ENCODE measurements around the gene CDK12. TPM values are rescaled to one million over a fixed set of nuclear protein-coding genes. Genes with fewer than 3 reads are reported as not detected.

The CDK12 gene
- total and polyA plus RNA-seq, 4 donors = 7.5 to 30.3 (median 15.0) TPM

- H3K4me3 ChIP-seq (ENCODE audit: low read depth in 1 of 3, low read length in 3 of 3) = no peak overlapping the region
- DNase-seq (ENCODE audit: low spot score) = no peak
- 98% methylated on average over 6 of the region's 6 CpGs for WGBS
- H3K9ac ChIP-seq (ENCODE audit: low read depth in 1 of 2, low read length in 2 of 2) = no peak overlapping the region
- H3K27me3 ChIP-seq (ENCODE audit: control insufficient read depth in 4 of 4, insufficient read depth in 4 of 4, low read length in 3 of 4) = no peaks in the 10 kb centered on the region
- no peaks in the 10 kb centered on the region for H3K9me3 ChIP-seq (ENCODE audit: control insufficient read depth in 4 of 4, low read length in 3 of 4)
- no peaks in the 10 kb centered on the region for H3K4me1 ChIP-seq (ENCODE audit: control insufficient read depth in 4 of 4, insufficient read depth in 4 of 4, low read length in 3 of 4)
- TF ChIP-seq FOXA2 (IDR thresholded peaks at IDR 0.05) = no peak
- no peak for TF ChIP-seq YY1 (IDR thresholded peaks at IDR 0.05)
- TF ChIP-seq RXRA (IDR thresholded peaks at IDR 0.05) = no peak
- TF ChIP-seq NR2F2 (IDR thresholded peaks at IDR 0.05) = no peak
- TF ChIP-seq JUND (IDR thresholded peaks at IDR 0.05) = no peak
- no peak for TF ChIP-seq GABPA (IDR thresholded peaks at IDR 0.05 in 1 of 2, conservative IDR thresholded peaks at IDR 0.05 in 1 of 2)
- no peak for TF ChIP-seq ZBTB33 (IDR thresholded peaks at IDR 0.05)
- TF ChIP-seq HNF4A (conservative IDR thresholded peaks at IDR 0.05) = no peak
- no peak for TF ChIP-seq EGR1 (IDR thresholded peaks at IDR 0.05; ENCODE audit: low read depth in 2 of 2)
- TF ChIP-seq MAX (IDR thresholded peaks at IDR 0.05) = no peak
- no peak for TF ChIP-seq REST (IDR thresholded peaks at IDR 0.05)
- no peak for TF ChIP-seq RAD21 (IDR thresholded peaks at IDR 0.05)
- no peak for TF ChIP-seq ATF3 (IDR thresholded peaks at IDR 0.05)
- no peak for TF ChIP-seq SP1 (IDR thresholded peaks at IDR 0.05)
- TF ChIP-seq TAF1 (conservative IDR thresholded peaks at IDR 0.05) = no peak
- no peak for TF ChIP-seq HNF4G (IDR thresholded peaks at IDR 0.05)
- no peak for TF ChIP-seq FOXA1 (IDR thresholded peaks at IDR 0.05)
- peaks cover 4 to 13% (median 8%) of the 10 kb centered on the region in 4 donors for H3K36me3 ChIP-seq (ENCODE audit: control insufficient read depth in 4 of 4, insufficient read depth in 3 of 4, low read depth in 1 of 4, low read length in 3 of 4)
- H3K27ac ChIP-seq (ENCODE audit: low read depth in 1 of 2, low read length in 2 of 2) = no peak overlapping the region
These were observed 22.2 kb downstream of the CDK12 start for GRCh38 chr17:39483506-39483905.

GRCh38 chr17:39484178-39484577, 22.9 kb downstream of the CDK12 start:
- no peak for DNase-seq (ENCODE audit: low spot score)
- Histone ChIP-seq H3K27me3 (ENCODE audit: control insufficient read depth in 4 of 4, insufficient read depth in 4 of 4, low read length in 3 of 4) (no peaks in the 10 kb centered on the region), H3K9me3 (ENCODE audit: control insufficient read depth in 4 of 4, low read length in 3 of 4) (no peaks in the 10 kb centered on the region), H3K27ac (ENCODE audit: low read depth in 1 of 2, low read length in 2 of 2) (no peak overlapping the region), H3K36me3 (ENCODE audit: control insufficient read depth in 4 of 4, insufficient read depth in 3 of 4, low read depth in 1 of 4, low read length in 3 of 4) (peaks cover 4 to 13% (median 8%) of the 10 kb centered on the region in 4 donors), H3K4me3 (ENCODE audit: low read depth in 1 of 3, low read length in 3 of 3) (no peak overlapping the region), H3K9ac (ENCODE audit: low read depth in 1 of 2, low read length in 2 of 2) (no peak overlapping the region), H3K4me1 (ENCODE audit: control insufficient read depth in 4 of 4, insufficient read depth in 4 of 4, low read length in 3 of 4) (no peaks in the 10 kb centered on the region)
- TF ChIP-seq TAF1 (conservative IDR thresholded peaks at IDR 0.05) (no peak), RAD21 (IDR thresholded peaks at IDR 0.05) (no peak), REST (IDR thresholded peaks at IDR 0.05) (no peak), ATF3 (IDR thresholded peaks at IDR 0.05) (no peak)
- 99% methylated on average over 2 of the region's 2 CpGs for WGBS

All from liver (tissue), 9 donors.